GM23338 (cell line): Measurements from ENCODE around the gene SENP8. TPM values are rescaled to one million over a fixed set of nuclear protein-coding genes. Genes with fewer than 3 reads are reported as not detected.

Experiments
- ATAC-seq: fragments of 200-7000 bp; cut with Tn5 transposase; 3 replicates; pipeline ENCODE4 v1.9.1; 2020
- DNase-seq: peaks from one replicate; pipeline ENCODE4 v3.0.0-alpha.2; 2015; ENCODE audit warnings: low spot score
- H2AFZ ChIP-seq: fragments of 200-600 bp; sonication (generic); 2 replicates; pipeline ENCODE4 v1.8.0; 2016; ENCODE audit warnings: antibody characterized with exemption, mild to moderate bottlenecking, moderate library complexity
- H3F3A ChIP-seq: fragments of 200-600 bp; sonication (generic); replicated peaks from 2 replicates; pipeline ENCODE4 v1.8.0; 2017; ENCODE audit warnings: antibody characterized with exemption, mixed run types, low read depth
- H3K27ac ChIP-seq: fragments of 200-600 bp; sonication (generic); 2 replicates; pipeline ENCODE4 v1.6.1; 2016; ENCODE audit warnings: low read depth
- H3K27me3 ChIP-seq: fragments of 200-600 bp; sonication (generic); 2 replicates; pipeline ENCODE4 v1.8.0; 2016; ENCODE audit warnings: mild to moderate bottlenecking, mixed run types, moderate library complexity; ENCODE audit not compliant: insufficient read depth
- H3K36me3 ChIP-seq: fragments of 200-600 bp; sonication (generic); 2 replicates; pipeline ENCODE4 v1.8.0; 2016; ENCODE audit warnings: mild to moderate bottlenecking; ENCODE audit not compliant: insufficient read depth
- H3K4me1 ChIP-seq: fragments of 200-600 bp; sonication (generic); 2 replicates; pipeline ENCODE4 v1.8.0; 2016; ENCODE audit warnings: mild to moderate bottlenecking, moderate library complexity; ENCODE audit not compliant: insufficient read depth
- H3K4me2 ChIP-seq: fragments of 200-600 bp; sonication (generic); 2 replicates; pipeline ENCODE4 v1.7.1; 2017; ENCODE audit warnings: mixed run types
- H3K4me3 ChIP-seq: fragments of 200-600 bp; sonication (generic); 2 replicates; pipeline ENCODE4 v1.6.1; 2016; ENCODE audit warnings: mixed run types
- H3K79me2 ChIP-seq: fragments of 200-600 bp; sonication (generic); replicated peaks from 2 replicates; pipeline ENCODE4 v1.8.0; 2017; ENCODE audit warnings: mild to moderate bottlenecking; ENCODE audit not compliant: insufficient read depth
- H3K9me2 ChIP-seq: fragments of 200-600 bp; sonication (generic); 2 replicates; pipeline ENCODE4 v1.8.0; 2017; ENCODE audit not compliant: insufficient read depth
- H4K20me1 ChIP-seq: fragments of 200-600 bp; sonication (generic); replicated peaks from 2 replicates; pipeline ENCODE4 v1.8.0; 2017; ENCODE audit warnings: mild to moderate bottlenecking; ENCODE audit not compliant: insufficient read depth
- H3K27ac Mint-ChIP-seq: 2 replicates; pipeline ENCODE4 v1.8.0; 2020; ENCODE audit warnings: inconsistent platforms, mild to moderate bottlenecking, moderate library complexity, mixed read lengths
- H3K27me3 Mint-ChIP-seq: 3 replicates; pipeline ENCODE4 v1.8.0; 2022; ENCODE audit warnings: low read depth, mild to moderate bottlenecking, moderate library complexity, mixed read lengths, inconsistent platforms; ENCODE audit not compliant: insufficient read depth, poor library complexity
- H3K36me3 Mint-ChIP-seq: 3 replicates; pipeline ENCODE4 v1.8.0; 2021; ENCODE audit warnings: low read depth, mild to moderate bottlenecking, inconsistent platforms, moderate library complexity, mixed read lengths
- H3K4me1 Mint-ChIP-seq: 3 replicates; pipeline ENCODE4 v1.8.0; 2020; ENCODE audit warnings: mild to moderate bottlenecking, inconsistent platforms, mixed read lengths
- H3K4me3 Mint-ChIP-seq: 3 replicates; pipeline ENCODE4 v1.8.0; 2021; ENCODE audit warnings: moderate library complexity, mild to moderate bottlenecking, inconsistent platforms, mixed read lengths
- H3K9me3 Mint-ChIP-seq: 3 replicates; pipeline ENCODE4 v1.8.0; 2020; ENCODE audit warnings: moderate library complexity, mild to moderate bottlenecking, inconsistent platforms, mixed read lengths
- CREB1 ChIP-seq: fragments of 250-450 bp; sonication (Bioruptor Pico); IDR thresholded peaks from 2 replicates; pipeline ENCODE4 v1.5.0; 2020; ENCODE audit warnings: low read depth, mild to moderate bottlenecking, moderate library complexity
- EZH2 ChIP-seq: fragments of 200-600 bp; sonication (generic); IDR thresholded peaks from one replicate; pipeline ENCODE4 v1.8.0; 2017; ENCODE audit warnings: antibody characterized with exemption, mild to moderate bottlenecking, low read depth; ENCODE audit not compliant: unreplicated experiment
- EZH2phosphoT487 ChIP-seq: fragments of 200-600 bp; sonication (generic); IDR thresholded peaks from one replicate; pipeline ENCODE4 v1.8.1; 2018; ENCODE audit warnings: antibody characterized with exemption; ENCODE audit not compliant: unreplicated experiment
- JUNB ChIP-seq: IDR thresholded peaks from one replicate; pipeline ENCODE4 v1.6.1; 2016; ENCODE audit warnings: antibody characterized with exemption; ENCODE audit not compliant: unreplicated experiment
- NANOG ChIP-seq: IDR thresholded peaks from 2 replicates; pipeline ENCODE4 v1.6.1; 2016; ENCODE audit warnings: antibody characterized with exemption, borderline replicate concordance
- POLR2AphosphoS5 ChIP-seq: IDR thresholded peaks from 2 replicates; pipeline ENCODE4 v1.6.1; 2016; ENCODE audit warnings: antibody characterized with exemption, low read depth
- STAT1 ChIP-seq: IDR thresholded peaks from one replicate; pipeline ENCODE4 v1.6.1; 2016; ENCODE audit warnings: antibody characterized with exemption; ENCODE audit not compliant: unreplicated experiment
- ZNF114 ChIP-seq: fragments of 250-450 bp; sonication (Bioruptor Pico); IDR thresholded peaks from 2 replicates; pipeline ENCODE4 v1.5.0; 2020; ENCODE audit warnings: mild to moderate bottlenecking, moderate library complexity
- ZNF331 ChIP-seq: fragments of 250-450 bp; sonication (Bioruptor Pico); IDR thresholded peaks from 2 replicates; pipeline ENCODE4 v1.5.0; 2020; ENCODE audit warnings: low read depth, mild to moderate bottlenecking, moderate library complexity
- polyA plus RNA-seq: library from polyadenylated mRNA; unstranded; fragments of >200 nt; fragmentation: Nextera tagmentation; extraction: Ambion mirVana; gene quantifications from 2 replicates; pipeline ENCODE4 v1.2.1, GENCODE V29; 2016
- total RNA-seq: library from RNA; depleted of rRNA; stranded (reverse); fragments of >200 nt; shearing (Covaris generic); gene quantifications from 2 replicates; pipeline ENCODE4 v1.2.3, GENCODE V29; 2014
- TF ChIP-seq, protein P1 (sequence below): IDR thresholded peaks from one replicate; pipeline ENCODE4 v1.6.1; 2018; ENCODE audit warnings: antibody characterized with exemption; ENCODE audit not compliant: unreplicated experiment
- TF ChIP-seq, protein P2 (sequence below): IDR thresholded peaks from 2 replicates; pipeline ENCODE4 v1.6.1; 2016; ENCODE audit warnings: antibody characterized with exemption

SENP8 gene
- total and polyA plus RNA-seq, 2 experiments from 2014 or later: 3.1 to 7.7 TPM

DNA sequence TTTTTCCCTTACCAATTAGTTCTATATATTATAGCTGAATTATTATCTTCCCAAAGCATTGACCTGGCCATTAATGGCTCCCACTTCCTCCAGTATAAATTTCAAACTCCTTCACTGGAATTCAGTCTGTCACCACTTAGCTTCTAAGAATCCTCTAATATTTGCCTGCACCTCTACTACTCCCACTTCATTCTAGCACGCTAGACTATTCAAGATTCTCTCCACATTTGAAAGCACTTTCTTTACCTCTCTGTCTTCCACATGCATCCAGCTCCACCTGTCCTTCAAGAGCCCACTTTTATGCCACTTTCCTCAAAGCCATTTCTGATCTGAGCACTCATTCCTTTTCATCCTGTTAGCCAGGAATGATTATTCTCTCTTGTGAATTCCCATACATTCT, 15.0 kb downstream of the SENP8 start (continued):
- TF ChIP-seq, protein P1, sequence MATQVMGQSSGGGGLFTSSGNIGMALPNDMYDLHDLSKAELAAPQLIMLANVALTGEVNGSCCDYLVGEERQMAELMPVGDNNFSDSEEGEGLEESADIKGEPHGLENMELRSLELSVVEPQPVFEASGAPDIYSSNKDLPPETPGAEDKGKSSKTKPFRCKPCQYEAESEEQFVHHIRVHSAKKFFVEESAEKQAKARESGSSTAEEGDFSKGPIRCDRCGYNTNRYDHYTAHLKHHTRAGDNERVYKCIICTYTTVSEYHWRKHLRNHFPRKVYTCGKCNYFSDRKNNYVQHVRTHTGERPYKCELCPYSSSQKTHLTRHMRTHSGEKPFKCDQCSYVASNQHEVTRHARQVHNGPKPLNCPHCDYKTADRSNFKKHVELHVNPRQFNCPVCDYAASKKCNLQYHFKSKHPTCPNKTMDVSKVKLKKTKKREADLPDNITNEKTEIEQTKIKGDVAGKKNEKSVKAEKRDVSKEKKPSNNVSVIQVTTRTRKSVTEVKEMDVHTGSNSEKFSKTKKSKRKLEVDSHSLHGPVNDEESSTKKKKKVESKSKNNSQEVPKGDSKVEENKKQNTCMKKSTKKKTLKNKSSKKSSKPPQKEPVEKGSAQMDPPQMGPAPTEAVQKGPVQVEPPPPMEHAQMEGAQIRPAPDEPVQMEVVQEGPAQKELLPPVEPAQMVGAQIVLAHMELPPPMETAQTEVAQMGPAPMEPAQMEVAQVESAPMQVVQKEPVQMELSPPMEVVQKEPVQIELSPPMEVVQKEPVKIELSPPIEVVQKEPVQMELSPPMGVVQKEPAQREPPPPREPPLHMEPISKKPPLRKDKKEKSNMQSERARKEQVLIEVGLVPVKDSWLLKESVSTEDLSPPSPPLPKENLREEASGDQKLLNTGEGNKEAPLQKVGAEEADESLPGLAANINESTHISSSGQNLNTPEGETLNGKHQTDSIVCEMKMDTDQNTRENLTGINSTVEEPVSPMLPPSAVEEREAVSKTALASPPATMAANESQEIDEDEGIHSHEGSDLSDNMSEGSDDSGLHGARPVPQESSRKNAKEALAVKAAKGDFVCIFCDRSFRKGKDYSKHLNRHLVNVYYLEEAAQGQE: no peak
- TF ChIP-seq, protein P2, sequence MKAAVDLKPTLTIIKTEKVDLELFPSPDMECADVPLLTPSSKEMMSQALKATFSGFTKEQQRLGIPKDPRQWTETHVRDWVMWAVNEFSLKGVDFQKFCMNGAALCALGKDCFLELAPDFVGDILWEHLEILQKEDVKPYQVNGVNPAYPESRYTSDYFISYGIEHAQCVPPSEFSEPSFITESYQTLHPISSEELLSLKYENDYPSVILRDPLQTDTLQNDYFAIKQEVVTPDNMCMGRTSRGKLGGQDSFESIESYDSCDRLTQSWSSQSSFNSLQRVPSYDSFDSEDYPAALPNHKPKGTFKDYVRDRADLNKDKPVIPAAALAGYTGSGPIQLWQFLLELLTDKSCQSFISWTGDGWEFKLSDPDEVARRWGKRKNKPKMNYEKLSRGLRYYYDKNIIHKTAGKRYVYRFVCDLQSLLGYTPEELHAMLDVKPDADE: no peak
- TF ChIP-seq EZH2phosphoT487 (no peak), NANOG (no peak), STAT1 (no peak)

DNA sequence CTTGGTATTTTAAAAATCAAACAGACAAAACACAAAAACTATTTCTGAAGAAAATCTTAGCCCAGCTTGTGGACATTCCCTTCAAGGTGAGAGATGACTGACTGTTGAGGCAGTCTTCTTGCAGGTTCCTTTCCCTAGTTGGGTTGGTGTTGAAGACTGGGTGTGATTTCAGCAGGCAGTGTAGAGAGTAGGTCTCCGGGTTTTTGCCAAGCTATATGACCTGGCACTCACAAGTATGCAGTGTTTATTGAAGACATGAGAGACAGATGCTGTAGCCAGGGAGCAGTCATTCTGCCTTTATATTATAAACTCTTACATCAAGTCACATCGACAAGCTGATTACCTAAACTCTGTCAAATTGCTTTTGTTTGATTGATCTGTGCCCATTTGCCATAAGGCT, 17.5 kb downstream of the SENP8 start:
- Histone ChIP-seq H3K79me2 (no peaks in the 10 kb centered on the region), H3K4me3 (no peak overlapping the region), H3K9me2 (no peaks in the 10 kb centered on the region), H3K4me2 (no peak overlapping the region), H3K27ac (no peak overlapping the region), H3K4me1 (no peaks in the 10 kb centered on the region), H2AFZ (no peak overlapping the region), H3F3A (no peaks in the 10 kb centered on the region), H3K36me3 (no peaks in the 10 kb centered on the region), H4K20me1 (no peaks in the 10 kb centered on the region), H3K27me3 (no peaks in the 10 kb centered on the region)
- ATAC-seq (no peak), DNase-seq (no peak)
- no peaks in the 10 kb centered on the region for H3K9me3 Mint-ChIP-seq
- no peak overlapping the region for H3K27ac Mint-ChIP-seq
- H3K4me3 Mint-ChIP-seq: no peak overlapping the region
- no peaks in the 10 kb centered on the region for H3K36me3 Mint-ChIP-seq
- no peaks in the 10 kb centered on the region for H3K27me3 Mint-ChIP-seq
- H3K4me1 Mint-ChIP-seq: no peaks in the 10 kb centered on the region
- TF ChIP-seq ZNF331 (CRISPR knock-in tag) (no peak), EZH2 (no peak), ZNF114 (no peak), CREB1 (CRISPR knock-in tag) (no peak), JUNB (no peak), POLR2AphosphoS5 (no peak)
